Panc1 (cell line): ENCODE measurements around the gene AOC1. TPM values are rescaled to one million over a fixed set of nuclear protein-coding genes. Genes with fewer than 3 reads are reported as not detected.

ENCODE experiments used
- ATAC-seq: fragments of 200-7000 bp; cut with Tn5 transposase; 2 replicates; pipeline ENCODE4 v1.9.1; 2020; ENCODE audit warnings: mild to moderate bottlenecking, moderate library complexity
- BruUV-seq: library from RNA; stranded (reverse); fragments of 400-500 nt; replicated peaks from 2 replicates; lab custom pipeline; 2021; lab: Mats Ljungman, UMichigan
- CTCF ChIA-PET: fragments of 300-600 bp; sonication (Branson Sonifier 250); formaldehyde crosslinking; loops from one replicate; lab custom pipeline; 2022; ENCODE audit warnings: antibody characterized with exemption; lab: Charles Lee
- POLR2A ChIA-PET: fragments of 300-600 bp; sonication (Branson Sonifier 250); formaldehyde crosslinking; loops from one replicate; lab custom pipeline; 2022; ENCODE audit warnings: antibody characterized with exemption; lab: Charles Lee
- DNase-seq: peaks from one replicate; pipeline ENCODE4 v3.0.0-alpha.2; 2010; ENCODE audit warnings: low read depth, low spot score
- H3K27ac ChIP-seq: 2 replicates; pipeline ENCODE4 v1.5.1; 2011; ENCODE audit warnings: mild to moderate bottlenecking, low read length, inconsistent platforms
- H3K27me3 ChIP-seq: fragments of 200-500 bp; sonication (Bioruptor generic); 2 replicates; pipeline ENCODE4 v1.6.0; 2014; ENCODE audit warnings: low read length, inconsistent platforms; ENCODE audit not compliant: control insufficient read depth, insufficient read depth
- H3K36me3 ChIP-seq: fragments of 200-500 bp; sonication (Bioruptor generic); 2 replicates; pipeline ENCODE4 v1.5.1; 2014; ENCODE audit warnings: inconsistent platforms, mild to moderate bottlenecking, low read length, moderate library complexity; ENCODE audit not compliant: control insufficient read depth, insufficient read depth
- H3K4me1 ChIP-seq: 2 replicates; pipeline ENCODE4 v1.5.1; 2011; ENCODE audit warnings: inconsistent platforms, mild to moderate bottlenecking, low read length, moderate library complexity; ENCODE audit not compliant: control insufficient read depth, insufficient read depth
- H3K4me3 ChIP-seq, 2 experiments: 2 replicates each; pipeline ENCODE4 v1.5.1; 2011 to 2012; ENCODE audit warnings: low read depth in 2 of 2, low read length in 2 of 2, mild to moderate bottlenecking in 2 of 2, inconsistent platforms in 1 of 2, moderate library complexity in 1 of 2
- H3K9me3 ChIP-seq: fragments of 200-500 bp; sonication (Bioruptor generic); 2 replicates; pipeline ENCODE4 v1.5.1; 2014; ENCODE audit warnings: low read depth, mild to moderate bottlenecking, inconsistent platforms, low read length, moderate library complexity; ENCODE audit not compliant: control insufficient read depth, insufficient read depth
- CTCF ChIP-seq: fragments of 450-650 bp; IDR thresholded peaks from 2 replicates; pipeline ENCODE4 v1.5.1; 2017; ENCODE audit warnings: mild to moderate bottlenecking
- POLR2AphosphoS5 ChIP-seq: IDR thresholded peaks from 2 replicates; pipeline ENCODE4 v1.6.1; 2012; ENCODE audit warnings: mild to moderate bottlenecking, low read depth, low read length, moderate library complexity
- REST ChIP-seq, 2 experiments: IDR thresholded peaks; 2 replicates each; pipeline ENCODE4 v1.6.1; 2011 to 2012; ENCODE audit warnings: low read depth in 2 of 2, control low read depth in 1 of 2, low read length in 1 of 2, mild to moderate bottlenecking in 1 of 2, moderate library complexity in 1 of 2; ENCODE audit not compliant: insufficient read depth in 1 of 2
- SIN3A ChIP-seq: IDR thresholded peaks from 2 replicates; pipeline ENCODE4 v1.6.1; 2012; ENCODE audit warnings: low read depth, mild to moderate bottlenecking, low read length, moderate library complexity, borderline replicate concordance; ENCODE audit not compliant: insufficient read depth
- TCF7L2 ChIP-seq: IDR thresholded peaks from 2 replicates; pipeline ENCODE4 v1.6.1; 2011; ENCODE audit warnings: mild to moderate bottlenecking, low read depth, low read length, inconsistent platforms
- in situ Hi-C: cut with HindIII; loops from 2 replicates; pipeline ENCODE4 v1.10.0; 2016; ENCODE audit warnings: low sequenced_read_pairs, low pct_unique_long_range_greater_than_20kb
- intact Hi-C: fragments of 100-400 bp; cut with micrococcal nuclease; formaldehyde crosslinking; loops from one replicate; pipeline ENCODE4 v1.10.0; 2022; ENCODE audit not compliant: unreplicated experiment
- total RNA-seq: library from RNA; stranded (reverse); gene quantifications from one replicate; pipeline ENCODE4 v1.2.1, GENCODE V29; 2021; ENCODE audit not compliant: unreplicated experiment

Gene AOC1
- total RNA-seq, 1 experiment from 2014 or later = 0.15 TPM

GRCh38 chr7:150848111-150848510 is 4.2 kb upstream of the AOC1 start:
- no TSS peak for BruUV-seq
- no peaks in the 10 kb centered on the region for H3K9me3 ChIP-seq
- ATAC-seq (no peak), DNase-seq (no peak)
- in situ Hi-C loops = no loop called here
- CTCF ChIA-PET = no interaction called here
- intact Hi-C loops = no loop called here
- POLR2A ChIA-PET = no interaction called here
- no peaks in the 10 kb centered on the region for H3K36me3 ChIP-seq
- TF ChIP-seq POLR2AphosphoS5 (no peak), REST (IDR thresholded peaks at IDR 0.05; ENCODE audit: insufficient read depth in 1 of 2, low read depth in 2 of 2, low read length in 1 of 2) (no peak), CTCF (no peak), SIN3A (no peak), TCF7L2 (no peak)
- no peaks in the 10 kb centered on the region for H3K4me1 ChIP-seq
- no peak overlapping the region for H3K4me3 ChIP-seq
- H3K27ac ChIP-seq = no peak overlapping the region
- peaks cover 10% of the 10 kb centered on the region for H3K27me3 ChIP-seq

- in situ Hi-C loops (no loop called here), intact Hi-C loops (no loop called here)
- POLR2A ChIA-PET = no interaction called here
- no peaks in the 10 kb centered on the region for H3K4me1 ChIP-seq
- H3K27ac ChIP-seq = no peak overlapping the region
- no peak overlapping the region for H3K4me3 ChIP-seq
- no peak for TF ChIP-seq TCF7L2
- BruUV-seq = no TSS peak
- H3K9me3 ChIP-seq = no peaks in the 10 kb centered on the region
- no peak for ATAC-seq
- DNase-seq = no peak
- peaks cover 11% of the 10 kb centered on the region for H3K27me3 ChIP-seq
- CTCF ChIA-PET = no interaction called here
- no peaks in the 10 kb centered on the region for H3K36me3 ChIP-seq
Measured at GRCh38 chr7:150848561-150849115, 3.7 kb upstream of the AOC1 start.

- H3K4me1 ChIP-seq = no peaks in the 10 kb centered on the region
- no peaks in the 10 kb centered on the region for H3K36me3 ChIP-seq
- ATAC-seq (no peak), DNase-seq (no peak)
- no peaks in the 10 kb centered on the region for H3K9me3 ChIP-seq
- CTCF ChIA-PET = no interaction called here
- H3K27me3 ChIP-seq = peaks cover 11% of the 10 kb centered on the region
- no TSS peak for BruUV-seq
- in situ Hi-C loops = no loop called here
- no peak for TF ChIP-seq REST (IDR thresholded peaks at IDR 0.05; ENCODE audit: insufficient read depth in 1 of 2, low read depth in 2 of 2, low read length in 1 of 2)
- no peak for TF ChIP-seq CTCF
- TF ChIP-seq SIN3A = no peak
- no peak for TF ChIP-seq TCF7L2
- no peak for TF ChIP-seq POLR2AphosphoS5
- H3K27ac ChIP-seq = no peak overlapping the region
- intact Hi-C loops = no loop called here
- POLR2A ChIA-PET = no interaction called here
- no peak overlapping the region for H3K4me3 ChIP-seq
Measured at GRCh38 chr7:150849204-150849775, 3.0 kb upstream of the AOC1 start.
